H9 (cell line): Measurements from ENCODE around the gene SPESP1. TPM values are rescaled to one million over a fixed set of nuclear protein-coding genes. Genes with fewer than 3 reads are reported as not detected.

ENCODE experiments used
- DNase-seq: peaks from one replicate; pipeline ENCODE4 v3.0.0-alpha.2; 2017
- H2AFZ ChIP-seq: one replicate; pipeline ENCODE4 v1.6.1; 2013; ENCODE audit warnings: mild to moderate bottlenecking, low read length, control low read depth, moderate library complexity
- H2AK5ac ChIP-seq: 2 replicates; pipeline ENCODE4 v1.6.1; 2013; ENCODE audit warnings: low read length, control low read depth, mixed read lengths; ENCODE audit not compliant: insufficient read length
- H2BK120ac ChIP-seq: one replicate; pipeline ENCODE4 v1.6.1; 2013; ENCODE audit warnings: low read depth, mild to moderate bottlenecking, low read length, control low read depth, inconsistent platforms; ENCODE audit not compliant: poor library complexity, severe bottlenecking
- H2BK12ac ChIP-seq: 2 replicates; pipeline ENCODE4 v1.6.1; 2013; ENCODE audit warnings: low read length, control low read depth, mixed read lengths, low read depth; ENCODE audit not compliant: insufficient read length
- H2BK15ac ChIP-seq: 2 replicates; pipeline ENCODE4 v1.6.1; 2013; ENCODE audit warnings: low read depth, low read length, control low read depth
- H2BK20ac ChIP-seq: one replicate; pipeline ENCODE4 v1.6.1; 2013; ENCODE audit warnings: low read depth, mild to moderate bottlenecking, low read length, control low read depth, inconsistent platforms; ENCODE audit not compliant: poor library complexity, severe bottlenecking
- H2BK5ac ChIP-seq: 2 replicates; pipeline ENCODE4 v1.6.1; 2013; ENCODE audit warnings: low read length, control low read depth, mixed read lengths; ENCODE audit not compliant: insufficient read length
- H3K14ac ChIP-seq: 2 replicates; pipeline ENCODE4 v1.6.1; 2013; ENCODE audit warnings: low read length, control low read depth; ENCODE audit not compliant: insufficient read depth
- H3K18ac ChIP-seq: 2 replicates; pipeline ENCODE4 v1.6.1; 2013; ENCODE audit warnings: low read depth, mild to moderate bottlenecking, mixed read lengths, low read length, control low read depth; ENCODE audit not compliant: insufficient read length
- H3K23ac ChIP-seq: 2 replicates; pipeline ENCODE4 v1.6.1; 2013; ENCODE audit warnings: low read length, control low read depth, mixed read lengths, low read depth; ENCODE audit not compliant: insufficient read length
- H3K23me2 ChIP-seq: 2 replicates; pipeline ENCODE4 v1.6.1; 2013; ENCODE audit warnings: low read depth, mild to moderate bottlenecking, mixed read lengths, low read length, control low read depth; ENCODE audit not compliant: insufficient read length, poor library complexity, severe bottlenecking
- H3K27ac ChIP-seq: 2 replicates; pipeline ENCODE4 v1.5.1; 2013; ENCODE audit warnings: low read length, control low read depth, mixed read lengths, low read depth; ENCODE audit not compliant: insufficient read length
- H3K27me3 ChIP-seq: 2 replicates; pipeline ENCODE4 v1.6.1; 2013; ENCODE audit warnings: low read length, control low read depth, inconsistent platforms; ENCODE audit not compliant: insufficient read depth
- H3K4ac ChIP-seq: 2 replicates; pipeline ENCODE4 v1.6.1; 2013; ENCODE audit warnings: low read depth, mild to moderate bottlenecking, control low read depth, inconsistent platforms, low read length, moderate library complexity
- H3K4me1 ChIP-seq: 2 replicates; pipeline ENCODE4 v1.6.1; 2013; ENCODE audit warnings: low read length, control low read depth, inconsistent platforms; ENCODE audit not compliant: insufficient read depth
- H3K4me2 ChIP-seq: 2 replicates; pipeline ENCODE4 v1.6.1; 2013; ENCODE audit warnings: low read length, control low read depth, mixed read lengths; ENCODE audit not compliant: insufficient read length, insufficient read depth
- H3K56ac ChIP-seq: 2 replicates; pipeline ENCODE4 v1.6.1; 2013; ENCODE audit warnings: low read depth, mild to moderate bottlenecking, mixed read lengths, low read length, control low read depth; ENCODE audit not compliant: insufficient read length
- H3K79me1 ChIP-seq: 2 replicates; pipeline ENCODE4 v1.6.1; 2013; ENCODE audit warnings: low read depth, mild to moderate bottlenecking, moderate library complexity, low read length, control low read depth, inconsistent platforms; ENCODE audit not compliant: insufficient read depth, poor library complexity, severe bottlenecking
- H3K79me2 ChIP-seq: 2 replicates; pipeline ENCODE4 v1.6.1; 2013; ENCODE audit warnings: low read length, control low read depth, inconsistent platforms; ENCODE audit not compliant: insufficient read depth
- H3K9ac ChIP-seq: 2 replicates; pipeline ENCODE4 v1.6.1; 2013; ENCODE audit warnings: low read length, control low read depth, mixed read lengths; ENCODE audit not compliant: insufficient read length; ENCODE audit errors: extremely low read depth
- H3K9me3 ChIP-seq: one replicate; pipeline ENCODE4 v1.6.1; 2013; ENCODE audit warnings: low read depth, low read length, inconsistent platforms; ENCODE audit not compliant: control insufficient read depth
- H3T11ph ChIP-seq: one replicate; pipeline ENCODE4 v1.6.1; 2013; ENCODE audit warnings: mild to moderate bottlenecking, low read length, control low read depth, inconsistent platforms
- H4K20me1 ChIP-seq: one replicate; pipeline ENCODE4 v1.6.1; 2013; ENCODE audit not compliant: control insufficient read depth, insufficient read length, insufficient read depth
- H4K5ac ChIP-seq: 2 replicates; pipeline ENCODE4 v1.6.1; 2013; ENCODE audit warnings: low read depth, mild to moderate bottlenecking, mixed read lengths, low read length, control low read depth; ENCODE audit not compliant: insufficient read length
- H4K8ac ChIP-seq: replicated peaks from 2 replicates; pipeline ENCODE4 v1.6.1; 2013; ENCODE audit warnings: low read length, control low read depth, mixed read lengths, low read depth; ENCODE audit not compliant: insufficient read length
- H4K91ac ChIP-seq: 2 replicates; pipeline ENCODE4 v1.6.1; 2013; ENCODE audit warnings: low read depth, mild to moderate bottlenecking, moderate library complexity, mixed read lengths, low read length, control low read depth; ENCODE audit not compliant: insufficient read length
- H3K27ac Mint-ChIP-seq, 3 experiments: 2 replicates in 2 of 3; 3 replicates in 1 of 3; pipeline ENCODE4 v1.8.0; 2020 to 2021; ENCODE audit warnings: mixed read lengths in 3 of 3, mild to moderate bottlenecking in 1 of 3, moderate library complexity in 1 of 3
- H3K27me3 Mint-ChIP-seq: 2 replicates; pipeline ENCODE4 v1.8.0; 2021; ENCODE audit warnings: low read depth, mild to moderate bottlenecking, moderate library complexity, mixed read lengths
- H3K36me3 Mint-ChIP-seq, 3 experiments: 2 replicates in 2 of 3; 3 replicates in 1 of 3; pipeline ENCODE4 v1.8.0; 2020 to 2021; ENCODE audit warnings: low read depth in 3 of 3, mixed read lengths in 3 of 3; ENCODE audit not compliant: insufficient read depth in 1 of 3
- H3K4me1 Mint-ChIP-seq, 2 experiments: 2 replicates each; pipeline ENCODE4 v1.8.0; 2020; ENCODE audit warnings: mixed read lengths in 2 of 2
- H3K4me3 Mint-ChIP-seq, 2 experiments: 2 replicates in 1 of 2; 3 replicates in 1 of 2; pipeline ENCODE4 v1.8.0; 2020 to 2021; ENCODE audit warnings: mild to moderate bottlenecking in 2 of 2, mixed read lengths in 2 of 2, moderate library complexity in 1 of 2
- H3K9me3 Mint-ChIP-seq, 2 experiments: 2 replicates in 1 of 2; 3 replicates in 1 of 2; pipeline ENCODE4 v1.8.0; 2020; ENCODE audit warnings: mild to moderate bottlenecking in 2 of 2, mixed read lengths in 2 of 2, moderate library complexity in 1 of 2
- WGBS: extraction: QIAGEN DNeasy Blood & Tissue Kit; methylation state at CpG from one replicate; pipeline ENCODE4 v1.1.7; 2013; ENCODE audit warnings: missing lambda C conversion rate, low lambda C conversion rate, mixed read lengths; ENCODE audit not compliant: insufficient read length; ENCODE audit errors: extremely low coverage; 5-methylcytosine and 5-hydroxymethylcytosine counted together
- long read RNA-seq: library from polyadenylated mRNA; unstranded; transcript quantifications from one replicate; pipeline ENCODE4 v2.0.0, GENCODE V29; 2020
- total RNA-seq: library from RNA; stranded (reverse); gene quantifications from 2 replicates; pipeline ENCODE4 v1.2.1, GENCODE V29; 2021
- TF ChIP-seq, protein P1 (sequence below): fragments of 200-600 bp; sonication (generic); conservative IDR thresholded peaks from 3 replicates; pipeline ENCODE4 v1.8.0; 2021; ENCODE audit warnings: antibody characterized with exemption, mild to moderate bottlenecking

SPESP1 gene
- total RNA-seq = not detected in 2 replicates
- long read RNA-seq, partial matches to known transcripts = 0 of 1 reads
- long read RNA-seq, other reads (novel, unspliced or antisense) = 1 of 1 reads

DNA sequence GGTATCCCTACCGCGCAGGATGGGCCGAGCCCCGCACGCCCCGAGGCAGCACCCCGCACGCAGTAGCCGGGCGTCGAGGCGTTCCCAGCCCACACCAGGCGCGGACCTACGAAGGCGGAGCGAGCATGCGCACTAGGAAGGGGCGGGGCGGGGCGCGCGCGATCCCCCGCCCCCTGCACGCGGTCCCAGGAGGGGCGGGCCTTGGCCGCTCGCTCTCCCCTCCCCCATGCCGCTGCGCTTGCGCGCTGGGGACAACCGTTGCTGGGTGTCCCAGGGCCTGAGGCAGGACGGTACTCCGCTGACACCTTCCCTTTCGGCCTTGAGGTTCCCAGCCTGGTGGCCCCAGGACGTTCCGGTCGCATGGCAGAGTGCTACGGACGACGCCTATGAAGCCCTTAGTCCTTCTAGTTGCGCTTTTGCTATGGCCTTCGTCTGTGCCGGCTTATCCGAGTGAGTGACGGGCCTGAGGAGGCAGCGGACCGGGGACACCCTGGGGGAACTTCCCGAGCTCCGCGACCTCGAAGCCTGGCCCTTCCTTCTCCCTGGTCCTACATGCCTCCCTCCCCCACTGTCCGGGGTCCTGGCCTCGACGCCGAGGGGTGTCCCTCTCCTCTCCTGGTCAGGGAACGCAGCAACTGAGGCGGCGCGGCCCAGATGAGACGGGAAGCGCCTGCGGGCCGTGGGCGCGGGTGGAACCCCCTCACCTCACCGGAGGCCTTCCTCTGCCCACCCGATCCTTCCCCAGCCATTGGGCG lies at the start of gene SPESP1:
Gene SPESP1 (plus strand): TSS at position 258 of the 755 bp plus-strand sequence. CDS start 129 bp downstream, at position 387.
- Histone ChIP-seq H4K91ac (no peak within 1 kb of the TSS), H2AFZ (no peak within 1 kb of the TSS), H4K8ac (no peak within 1 kb of the TSS), H2AK5ac (no peak within 1 kb of the TSS), H4K20me1 (no peaks in the 10 kb centered on the region), H3K14ac (no peak within 1 kb of the TSS), H2BK120ac (no peak within 1 kb of the TSS), H3K4ac (no peak within 1 kb of the TSS), H3K23me2 (no peaks in the 10 kb centered on the region), H3K23ac (no peak within 1 kb of the TSS), H3T11ph (no peak within 1 kb of the TSS), H3K4me2 (no peak within 1 kb of the TSS), H3K56ac (no peak within 1 kb of the TSS), H3K79me2 (no peaks in the 10 kb centered on the region), H3K79me1 (no peaks in the 10 kb centered on the region), H3K18ac (no peak within 1 kb of the TSS), H3K27ac (no peak within 1 kb of the TSS), H2BK15ac (no peak within 1 kb of the TSS), H3K9me3 (no peaks in the 10 kb centered on the region), H2BK12ac (no peak within 1 kb of the TSS), H2BK20ac (no peak within 1 kb of the TSS), H4K5ac (no peak within 1 kb of the TSS), H3K4me1 (no peaks in the 10 kb centered on the region), H3K9ac (no peak within 1 kb of the TSS), H3K27me3 (no peaks in the 10 kb centered on the region), H2BK5ac (no peak within 1 kb of the TSS)
- Mint-ChIP-seq H3K27me3 (peaks cover 1% of the 10 kb centered on the region; the same call in 1 of the 2 replicates), H3K9me3 (peaks cover 0 to 6% of the 10 kb centered on the region in 2 experiments; a peak in 3 of 5 replicates), H3K27ac (no peak within 1 kb of the TSS), H3K4me1 (0 out of 4 replicates have a peak, but pooled peaks cover 0 to under 1% of the 10 kb centered on the region in 2 experiments), H3K4me3 (no peak within 1 kb of the TSS), H3K36me3 (peaks cover 0 to 5% (median 0%) of the 10 kb centered on the region in 3 experiments; a peak in 5 of 7 replicates)
- WGBS = no CpG with 5 or more reads among the region's 72 CpGs
- no peak for DNase-seq
- TF ChIP-seq, protein P1, sequence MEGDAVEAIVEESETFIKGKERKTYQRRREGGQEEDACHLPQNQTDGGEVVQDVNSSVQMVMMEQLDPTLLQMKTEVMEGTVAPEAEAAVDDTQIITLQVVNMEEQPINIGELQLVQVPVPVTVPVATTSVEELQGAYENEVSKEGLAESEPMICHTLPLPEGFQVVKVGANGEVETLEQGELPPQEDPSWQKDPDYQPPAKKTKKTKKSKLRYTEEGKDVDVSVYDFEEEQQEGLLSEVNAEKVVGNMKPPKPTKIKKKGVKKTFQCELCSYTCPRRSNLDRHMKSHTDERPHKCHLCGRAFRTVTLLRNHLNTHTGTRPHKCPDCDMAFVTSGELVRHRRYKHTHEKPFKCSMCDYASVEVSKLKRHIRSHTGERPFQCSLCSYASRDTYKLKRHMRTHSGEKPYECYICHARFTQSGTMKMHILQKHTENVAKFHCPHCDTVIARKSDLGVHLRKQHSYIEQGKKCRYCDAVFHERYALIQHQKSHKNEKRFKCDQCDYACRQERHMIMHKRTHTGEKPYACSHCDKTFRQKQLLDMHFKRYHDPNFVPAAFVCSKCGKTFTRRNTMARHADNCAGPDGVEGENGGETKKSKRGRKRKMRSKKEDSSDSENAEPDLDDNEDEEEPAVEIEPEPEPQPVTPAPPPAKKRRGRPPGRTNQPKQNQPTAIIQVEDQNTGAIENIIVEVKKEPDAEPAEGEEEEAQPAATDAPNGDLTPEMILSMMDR = no peak
